Mesodermal cell (in vitro differentiated cells): Measurements from ENCODE around the gene CAMKMT.

Experiments
- H3K27ac ChIP-seq: 2 replicates; pipeline ENCODE4 v1.7.0; 2013; ENCODE audit warnings: mild to moderate bottlenecking, low read depth, low read length, moderate library complexity; ENCODE audit not compliant: severe bottlenecking
- H3K36me3 ChIP-seq: 2 replicates; pipeline ENCODE4 v1.7.1; 2013; ENCODE audit warnings: mild to moderate bottlenecking, low read length, moderate library complexity; ENCODE audit not compliant: control insufficient read depth, insufficient read depth
- H3K4me1 ChIP-seq: one replicate; pipeline ENCODE4 v1.7.1; 2013; ENCODE audit warnings: mild to moderate bottlenecking, low read length; ENCODE audit not compliant: insufficient read depth, control insufficient read depth, poor library complexity, severe bottlenecking
- H3K4me3 ChIP-seq: 2 replicates; pipeline ENCODE4 v1.7.0; 2013; ENCODE audit warnings: low read length, control low read depth, mild to moderate bottlenecking; ENCODE audit not compliant: insufficient read depth, poor library complexity, severe bottlenecking; ENCODE audit errors: extremely low read depth
- H3K9me3 ChIP-seq: 2 replicates; pipeline ENCODE4 v1.7.1; 2013; ENCODE audit warnings: mild to moderate bottlenecking, low read length, moderate library complexity; ENCODE audit not compliant: control insufficient read depth
- WGBS, 2 experiments: methylation state at CpG; one replicate each; pipeline ENCODE4 v1.1.5; 2013; ENCODE audit warnings: missing lambda C conversion rate in 2 of 2; ENCODE audit not compliant: insufficient coverage in 2 of 2; 5-methylcytosine and 5-hydroxymethylcytosine counted together

CAMKMT gene

GRCh38 chr2:44532031-44532430, 170.3 kb downstream of the CAMKMT start:
- no CpG with 5 or more reads among the region's 2 CpGs for WGBS, 2 experiments

GRCh38 chr2:44533508-44533907, 171.8 kb downstream of the CAMKMT start:
- no CpG with 5 or more reads among the region's 1 CpG for WGBS, 2 experiments

More at GRCh38 chr2:44532031-44532430, 170.3 kb downstream of the CAMKMT start:
- no peak overlapping the region for H3K27ac ChIP-seq
- no peaks in the 10 kb centered on the region for H3K36me3 ChIP-seq
- H3K4me3 ChIP-seq = no peak overlapping the region
- H3K9me3 ChIP-seq = no peaks in the 10 kb centered on the region
- H3K4me1 ChIP-seq = no peaks in the 10 kb centered on the region

GRCh38 chr2:44535376-44535775, 173.6 kb downstream of the CAMKMT start:
- no peak overlapping the region for H3K27ac ChIP-seq
- no peaks in the 10 kb centered on the region for H3K36me3 ChIP-seq
- 78% methylated on average over 1 of the region's 1 CpG; no CpG with 5 or more reads in 1 of the 2 experiments for WGBS, 2 experiments
- H3K4me3 ChIP-seq = no peak overlapping the region
- no peaks in the 10 kb centered on the region for H3K4me1 ChIP-seq
- H3K9me3 ChIP-seq = no peaks in the 10 kb centered on the region

More at GRCh38 chr2:44533508-44533907, 171.8 kb downstream of the CAMKMT start:
- no peaks in the 10 kb centered on the region for H3K9me3 ChIP-seq
- no peak overlapping the region for H3K4me3 ChIP-seq
- no peak overlapping the region for H3K27ac ChIP-seq
- H3K4me1 ChIP-seq = no peaks in the 10 kb centered on the region
- H3K36me3 ChIP-seq = no peaks in the 10 kb centered on the region

- 86 to 100% methylated on average over 2 of the region's 2 CpGs for WGBS, 2 experiments
- Histone ChIP-seq H3K9me3 (no peaks in the 10 kb centered on the region), H3K36me3 (no peaks in the 10 kb centered on the region), H3K4me3 (no peak overlapping the region), H3K27ac (no peak overlapping the region), H3K4me1 (no peaks in the 10 kb centered on the region)
These were observed 175.5 kb downstream of the CAMKMT start for GRCh38 chr2:44537264-44537663.

- no peak overlapping the region for H3K27ac ChIP-seq
- WGBS, 2 experiments = 70 to 90% methylated on average over 1 of the region's 2 CpGs
- H3K4me3 ChIP-seq = no peak overlapping the region
- no peaks in the 10 kb centered on the region for H3K36me3 ChIP-seq
- peaks cover 8% of the 10 kb centered on the region for H3K4me1 ChIP-seq
- H3K9me3 ChIP-seq = no peaks in the 10 kb centered on the region
These were observed 180.8 kb downstream of the CAMKMT start for GRCh38 chr2:44542520-44542919.

GRCh38 chr2:44543773-44544725, 182.3 kb downstream of the CAMKMT start:
- H3K27ac ChIP-seq = no peak overlapping the region

GRCh38 chr2:44545005-44545404, 183.3 kb downstream of the CAMKMT start:
- peaks cover 29% of the 10 kb centered on the region for H3K4me1 ChIP-seq
- no peak overlapping the region for H3K27ac ChIP-seq
- H3K9me3 ChIP-seq = no peaks in the 10 kb centered on the region
- no peaks in the 10 kb centered on the region for H3K36me3 ChIP-seq
- no peak overlapping the region for H3K4me3 ChIP-seq
- WGBS, 2 experiments = 60% methylated on average over 1 of the region's 2 CpGs; no CpG with 5 or more reads in 1 of the 2 experiments

More at GRCh38 chr2:44543773-44544725, 182.3 kb downstream of the CAMKMT start:
- WGBS, 2 experiments = no CpG with 5 or more reads among the region's 2 CpGs
- peaks cover 21% of the 10 kb centered on the region for H3K4me1 ChIP-seq
- H3K4me3 ChIP-seq = no peak overlapping the region
- H3K36me3 ChIP-seq = no peaks in the 10 kb centered on the region
- no peaks in the 10 kb centered on the region for H3K9me3 ChIP-seq

GRCh38 chr2:44546459-44547127, 184.8 kb downstream of the CAMKMT start:
- Histone ChIP-seq H3K9me3 (no peaks in the 10 kb centered on the region), H3K27ac (no peak overlapping the region)

GRCh38 chr2:44547718-44548117, 186.0 kb downstream of the CAMKMT start:
- Histone ChIP-seq H3K9me3 (no peaks in the 10 kb centered on the region), H3K4me1 (peaks cover 29% of the 10 kb centered on the region), H3K4me3 (no peak overlapping the region), H3K36me3 (no peaks in the 10 kb centered on the region), H3K27ac (no peak overlapping the region)
- no CpG with 5 or more reads among the region's 2 CpGs for WGBS, 2 experiments

More at GRCh38 chr2:44546459-44547127, 184.8 kb downstream of the CAMKMT start:
- Histone ChIP-seq H3K4me1 (peaks cover 29% of the 10 kb centered on the region), H3K36me3 (no peaks in the 10 kb centered on the region), H3K4me3 (no peak overlapping the region)
- 86% methylated on average over 1 of the region's 2 CpGs; no CpG with 5 or more reads in 1 of the 2 experiments for WGBS, 2 experiments

- no peak overlapping the region for H3K4me3 ChIP-seq
- WGBS, 2 experiments = 88 to 93% methylated on average over 6 of the region's 8 CpGs
- peak overlapping the region; percentile 61 for H3K27ac ChIP-seq
These were observed 186.7 kb downstream of the CAMKMT start for GRCh38 chr2:44548221-44549098.

More at GRCh38 chr2:44548221-44549098, 186.7 kb downstream of the CAMKMT start:
- H3K36me3 ChIP-seq = no peaks in the 10 kb centered on the region
- peaks cover 33% of the 10 kb centered on the region for H3K4me1 ChIP-seq
- no peaks in the 10 kb centered on the region for H3K9me3 ChIP-seq
